Stomach (tissue), 9 donors: ENCODE data around the gene NPR2. TPM values are rescaled to one million over a fixed set of nuclear protein-coding genes. Genes with fewer than 3 reads are reported as not detected.

Experiments used
- DNase-seq, 2 donors: peaks; one replicate each; pipeline versions ENCODE4 v3.0.0 to v3.0.0-alpha.2; 2013 to 2019
- H3K27ac ChIP-seq, 5 donors: fragments of 200-600 bp in 4 of 5; sonication (generic) in 4 of 5; one replicate each; pipeline ENCODE4 v1.5.1; 2013 to 2019; ENCODE audit warnings: mild to moderate bottlenecking in 1 of 5, moderate library complexity in 1 of 5
- H3K27me3 ChIP-seq, 3 donors: fragments of 200-600 bp; sonication (generic); one replicate each; pipeline ENCODE4 v1.5.1; 2017 to 2019; ENCODE audit warnings: mixed run types in 1 of 3
- H3K36me3 ChIP-seq, 4 donors: fragments of 200-600 bp; sonication (generic); 1 replicate in 3 of 4; 2 replicates in 1 of 4; pipeline ENCODE4 v1.5.1; 2016 to 2019
- H3K4me1 ChIP-seq, 4 donors: fragments of 200-600 bp; sonication (generic); one replicate each; pipeline ENCODE4 v1.5.1; 2016 to 2019
- H3K4me3 ChIP-seq, 4 donors: fragments of 200-600 bp; sonication (generic) in 3 of 4; one replicate each; pipeline ENCODE4 v1.5.1; 2016 to 2019; ENCODE audit warnings: mild to moderate bottlenecking in 1 of 4
- H3K9me3 ChIP-seq, 4 donors: fragments of 200-600 bp; sonication (generic); one replicate each; pipeline ENCODE4 v1.5.1; 2016 to 2019
- CTCF ChIP-seq, 7 experiments: fragments of 450-650 bp in 4 of 7; fragments of 200-600 bp in 3 of 7; sonication (generic) in 3 of 7; IDR thresholded peaks; one replicate each; pipeline ENCODE4 v1.5.1; 2016 to 2019; ENCODE audit warnings: antibody characterized with exemption in 7 of 7, control low read depth in 2 of 7, mild to moderate bottlenecking in 1 of 7
- EP300 ChIP-seq: sonication (generic); formaldehyde crosslinking; IDR thresholded peaks from one replicate; pipeline ENCODE4 v1.6.1; 2017; ENCODE audit warnings: antibody characterized with exemption
- POLR2A ChIP-seq, 4 donors: fragments of 450-650 bp; IDR thresholded peaks; one replicate each; pipeline ENCODE4 v1.6.1; 2016; ENCODE audit warnings: antibody characterized with exemption in 4 of 4, control low read depth in 2 of 4, mild to moderate bottlenecking in 1 of 4, moderate library complexity in 1 of 4
- POLR2AphosphoS5 ChIP-seq, 3 donors: sonication (generic); formaldehyde crosslinking; IDR thresholded peaks; one replicate each; pipeline ENCODE4 v1.6.1; 2016; ENCODE audit warnings: antibody characterized with exemption in 3 of 3
- WGBS, 5 donors: extraction: QIAGEN DNeasy Blood & Tissue Kit in 3 of 5; methylation state at CpG; one replicate each; pipeline versions ENCODE4 v1.1.5 to v1.1.7; 2013 to 2018; 5-methylcytosine and 5-hydroxymethylcytosine counted together
- intact Hi-C: fragments of 100-400 bp; cut with DNase I; formaldehyde crosslinking; loops from one replicate; pipeline ENCODE4 v1.15.1; 2023; ENCODE audit warnings: low total_unique reads
- polyA plus RNA-seq, 3 donors: library from polyadenylated mRNA; stranded (reverse); fragments of 200-250 nt; gene quantifications; one replicate each; pipeline ENCODE4 v1.2.3, GENCODE V29; 2013
- total RNA-seq, 5 donors: library from RNA; depleted of rRNA; stranded (reverse); fragments of >200 nt; gene quantifications; one replicate each; pipeline versions ENCODE4 v1.1.0 to v1.2.3, GENCODE V29; 2014 to 2016
- donor health status: healthy with polysubstance abuse.
- donor health status: Bipolar disorder and iron deficiency.
- donor health status: healthy.

Gene NPR2
- total and polyA plus RNA-seq, 8 donors, result 3.1 to 75.5 (median 9.7) TPM

GRCh38 chr9:35748858-35749514 is 42.4 kb upstream of the NPR2 start, which contains the start of the genes GBA2 and RGP1:
GBA2 (minus strand) TSS chr9:35749228; CDS start chr9:35748704, 524 bp downstream.
RGP1 (plus strand) TSS chr9:35749287; CDS start chr9:35749756, 469 bp downstream.
- Histone ChIP-seq H3K27me3 (no peaks in the 10 kb centered on the region), H3K27ac (peak within 1 kb of the TSS; percentile 87 to 96 (median 95)), H3K9me3 (no peaks in the 10 kb centered on the region), H3K4me3 (peak within 1 kb of the TSS; percentile 75 to 94 (median 79)), H3K36me3 (peaks cover 44 to 49% (median 45%) of the 10 kb centered on the region in 4 donors), H3K4me1 (peaks cover 36 to 61% (median 53%) of the 10 kb centered on the region in 4 donors)
- intact Hi-C loops, result no loop called here
- 0 to 1% (median 0%) methylated on average over 18 to 68 of the region's 69 CpGs for WGBS, 5 donors
- peak; percentile 89 to 95 for DNase-seq
- TF ChIP-seq POLR2AphosphoS5 (IDR thresholded peaks at IDR 0.05) (peak; percentile 48 to 90 (median 83)), EP300 (no peak)

GRCh38 chr9:35749515-35750255 is 41.7 kb upstream of the NPR2 start:
- TF ChIP-seq EP300, result no peak
- no peak for TF ChIP-seq CTCF (IDR thresholded peaks at IDR 0.05)
- TF ChIP-seq POLR2A (IDR thresholded peaks at IDR 0.05), result no peak
- TF ChIP-seq POLR2AphosphoS5 (IDR thresholded peaks at IDR 0.05), result no peak
- WGBS, 5 donors, result 2 to 7% (median 4%) methylated on average over 13 to 19 of the region's 19 CpGs
- Histone ChIP-seq H3K4me1 (peaks cover 36 to 54% (median 50%) of the 10 kb centered on the region in 4 donors), H3K4me3 (peak overlapping the region; percentile 75 to 94 (median 79)), H3K9me3 (no peaks in the 10 kb centered on the region), H3K36me3 (peaks cover 44 to 49% (median 45%) of the 10 kb centered on the region in 4 donors), H3K27me3 (no peaks in the 10 kb centered on the region), H3K27ac (peak overlapping the region; percentile 87 to 96 (median 95))
- DNase-seq, result peak; percentile 62 to 78
- intact Hi-C loops, result no loop called here

GRCh38 chr9:35750256-35750531 is 41.2 kb upstream of the NPR2 start:
- Histone ChIP-seq H3K9me3 (no peaks in the 10 kb centered on the region), H3K4me3 (peak overlapping the region; percentile 75 to 94 (median 79)), H3K27ac (peak overlapping the region; percentile 87 to 96 (median 95)), H3K36me3 (peaks cover 42 to 50% (median 46%) of the 10 kb centered on the region in 4 donors), H3K4me1 (peaks cover 32 to 49% (median 46%) of the 10 kb centered on the region in 4 donors), H3K27me3 (no peaks in the 10 kb centered on the region)
- TF ChIP-seq EP300 (no peak), POLR2AphosphoS5 (IDR thresholded peaks at IDR 0.05) (no peak), POLR2A (IDR thresholded peaks at IDR 0.05) (no peak), CTCF (IDR thresholded peaks at IDR 0.05) (no peak)
- WGBS, 5 donors, result 54 to 62% (median 58%) methylated on average over 4 of the region's 4 CpGs
- DNase-seq, result peak in 1 of 2 donors; percentile 14
- intact Hi-C loops, result no loop called here

GRCh38 chr9:35753466-35753865 is 37.9 kb upstream of the NPR2 start:
- TF ChIP-seq POLR2AphosphoS5 (IDR thresholded peaks at IDR 0.05) (no peak), EP300 (no peak), POLR2A (IDR thresholded peaks at IDR 0.05) (no peak), CTCF (IDR thresholded peaks at IDR 0.05) (no peak)
- no peak overlapping the region for H3K4me3 ChIP-seq
- no peaks in the 10 kb centered on the region for H3K9me3 ChIP-seq
- peaks cover 42 to 52% (median 46%) of the 10 kb centered on the region in 4 donors for H3K36me3 ChIP-seq
- no peaks in the 10 kb centered on the region for H3K27me3 ChIP-seq
- DNase-seq, result no peak
- WGBS, 5 donors, result 83 to 92% (median 91%) methylated on average over 5 of the region's 5 CpGs
- H3K4me1 ChIP-seq, result peaks cover 19 to 38% (median 31%) of the 10 kb centered on the region in 4 donors
- H3K27ac ChIP-seq, result no peak overlapping the region
- intact Hi-C loops, result no loop called here
